GM10266 (cell line): ENCODE measurements around the gene NFASC.

Experiments
- DNase-seq: peaks from one replicate; pipeline ENCODE4 v3.0.0; 2012; ENCODE audit errors: extremely low spot score
- CTCF ChIP-seq: IDR thresholded peaks from 2 replicates; pipeline ENCODE4 v1.5.1; 2012; ENCODE audit warnings: mild to moderate bottlenecking, low read depth; ENCODE audit not compliant: control insufficient read depth, insufficient read depth; ENCODE audit errors: missing control alignments

NFASC gene

DNA sequence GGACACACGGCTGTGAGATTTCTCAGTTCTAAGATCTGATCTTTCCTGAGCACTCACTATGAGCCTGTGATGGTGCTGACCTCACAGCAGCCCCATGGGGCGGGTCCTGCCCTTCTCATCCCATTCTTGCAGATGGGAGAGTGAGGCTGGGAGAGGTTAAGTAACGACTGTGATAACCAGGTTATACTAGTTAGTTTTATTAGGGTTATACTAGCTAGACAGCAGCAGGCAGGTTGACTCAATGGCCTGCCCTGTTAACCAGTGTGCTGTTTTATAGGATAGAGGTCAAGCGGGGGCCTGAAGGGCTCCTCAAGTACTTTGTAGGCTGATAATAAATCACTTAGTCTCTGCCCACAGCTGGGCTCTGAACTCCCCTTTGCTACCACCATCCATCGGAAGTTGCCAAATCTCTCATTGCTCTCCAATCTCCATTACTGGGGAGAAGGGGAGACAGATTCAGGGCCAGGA is 177.1 kb downstream of the NFASC start:
- no peak for DNase-seq
- no peak for TF ChIP-seq CTCF

- TF ChIP-seq CTCF: no peak
Measured at GRCh38 chr1:205048382-205048781, 177.7 kb downstream of the NFASC start.

DNA sequence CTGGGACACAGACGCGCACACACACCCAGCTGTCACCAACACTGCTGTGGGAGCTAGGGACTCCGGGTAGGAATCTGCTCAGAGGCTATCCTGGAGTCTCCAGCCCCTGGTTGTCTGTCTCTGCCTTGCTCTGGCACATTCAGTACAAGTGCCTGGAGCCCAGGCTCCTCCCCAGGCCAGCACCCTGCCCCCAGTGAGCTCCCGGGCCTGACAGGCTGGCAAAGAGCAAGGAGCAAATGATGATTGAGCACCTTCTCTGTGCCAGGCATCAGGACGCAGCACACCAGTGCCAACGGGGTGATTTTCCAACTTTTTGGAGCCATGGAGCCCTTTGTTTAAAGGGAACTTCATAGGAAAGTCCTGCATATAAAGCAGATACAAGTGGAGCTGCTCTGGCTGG is 178.8 kb downstream of the NFASC start:
- DNase-seq: no peak
- no peak for TF ChIP-seq CTCF

More at GRCh38 chr1:205048382-205048781, 177.7 kb downstream of the NFASC start:
- no peak for DNase-seq

DNA sequence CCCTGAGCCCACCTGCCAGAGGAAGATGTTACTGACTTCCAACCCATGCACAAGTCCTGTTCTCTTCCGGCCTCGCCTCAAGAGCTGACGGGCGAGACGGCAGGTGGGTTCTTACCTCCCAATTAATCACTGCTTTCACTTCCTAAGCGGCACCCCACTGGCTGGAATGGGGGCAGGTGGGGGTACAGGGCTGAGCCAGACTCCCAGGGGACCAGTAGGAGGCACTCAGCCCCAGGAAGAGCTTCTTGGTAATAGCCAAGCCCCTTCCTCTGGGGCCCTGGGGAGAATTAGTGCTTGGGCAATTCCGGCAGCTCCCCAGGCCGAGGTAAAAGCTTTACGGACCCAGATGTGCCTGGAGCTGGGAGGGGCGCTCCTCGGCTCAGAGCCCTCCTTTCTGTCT is 182.0 kb downstream of the NFASC start:
- DNase-seq: no peak
- TF ChIP-seq CTCF: no peak

GRCh38 chr1:205053296-205053695 is 182.6 kb downstream of the NFASC start:
- TF ChIP-seq CTCF: no peak
- no peak for DNase-seq

GRCh38 chr1:205054013-205054412 is 183.4 kb downstream of the NFASC start:
- TF ChIP-seq CTCF: no peak
- DNase-seq: no peak

- TF ChIP-seq CTCF: no peak
- DNase-seq: no peak
Measured at GRCh38 chr1:205056188-205056611, 185.5 kb downstream of the NFASC start.
